ENCODE measurements around the gene ECM1.
A peak's percentile ranks its signal among the peaks of the same experiment; 100 is the strongest.

Gene ECM1

DNA sequence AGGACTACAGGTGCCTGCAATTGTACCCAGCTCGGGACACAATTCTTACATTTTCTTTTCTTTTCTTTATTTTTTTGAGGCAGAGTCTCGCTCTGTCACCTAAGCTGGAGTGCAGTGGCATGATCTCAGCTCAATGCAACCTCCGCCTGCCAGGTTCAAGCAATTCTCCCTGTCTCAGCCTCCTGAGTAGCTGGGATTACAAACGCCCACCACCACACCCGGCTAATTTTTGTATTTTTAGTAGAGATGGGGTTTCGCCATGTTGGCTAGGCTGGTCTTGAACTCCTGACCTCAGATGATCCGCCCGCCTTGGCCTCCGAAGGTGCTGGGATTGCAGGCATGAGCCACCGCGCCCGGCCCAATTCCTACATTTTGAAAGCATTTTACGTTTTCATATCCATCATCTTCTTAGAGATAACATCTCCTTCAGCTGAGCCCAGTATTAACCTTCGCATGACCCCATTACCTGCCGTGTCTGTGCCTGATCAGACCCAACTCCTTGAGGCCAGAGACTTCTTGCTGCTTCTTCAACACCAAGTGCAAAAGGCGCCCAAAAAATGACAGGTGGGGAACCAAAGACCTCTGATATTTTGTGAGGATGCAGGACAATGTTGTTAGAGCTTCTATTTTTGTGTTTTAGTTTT lies 38.5 kb downstream of the ECM1 start:
- no peak for DNase-seq

DNA sequence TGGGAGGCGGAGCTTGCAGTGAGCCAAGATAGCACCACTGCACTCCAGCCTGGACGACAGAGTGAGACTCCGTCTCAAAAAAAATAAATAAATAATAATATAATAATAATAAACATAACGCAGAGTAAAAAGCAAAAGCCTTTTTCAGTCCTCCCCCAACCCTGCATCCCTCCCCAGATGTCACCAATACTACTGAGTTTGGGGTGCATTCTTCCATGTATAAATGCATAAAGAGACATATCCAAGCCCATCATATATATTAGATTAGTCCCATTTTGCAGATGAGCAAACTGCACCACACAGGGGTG lies 40.4 kb downstream of the ECM1 start:
- DNase-seq: no peak

DNA sequence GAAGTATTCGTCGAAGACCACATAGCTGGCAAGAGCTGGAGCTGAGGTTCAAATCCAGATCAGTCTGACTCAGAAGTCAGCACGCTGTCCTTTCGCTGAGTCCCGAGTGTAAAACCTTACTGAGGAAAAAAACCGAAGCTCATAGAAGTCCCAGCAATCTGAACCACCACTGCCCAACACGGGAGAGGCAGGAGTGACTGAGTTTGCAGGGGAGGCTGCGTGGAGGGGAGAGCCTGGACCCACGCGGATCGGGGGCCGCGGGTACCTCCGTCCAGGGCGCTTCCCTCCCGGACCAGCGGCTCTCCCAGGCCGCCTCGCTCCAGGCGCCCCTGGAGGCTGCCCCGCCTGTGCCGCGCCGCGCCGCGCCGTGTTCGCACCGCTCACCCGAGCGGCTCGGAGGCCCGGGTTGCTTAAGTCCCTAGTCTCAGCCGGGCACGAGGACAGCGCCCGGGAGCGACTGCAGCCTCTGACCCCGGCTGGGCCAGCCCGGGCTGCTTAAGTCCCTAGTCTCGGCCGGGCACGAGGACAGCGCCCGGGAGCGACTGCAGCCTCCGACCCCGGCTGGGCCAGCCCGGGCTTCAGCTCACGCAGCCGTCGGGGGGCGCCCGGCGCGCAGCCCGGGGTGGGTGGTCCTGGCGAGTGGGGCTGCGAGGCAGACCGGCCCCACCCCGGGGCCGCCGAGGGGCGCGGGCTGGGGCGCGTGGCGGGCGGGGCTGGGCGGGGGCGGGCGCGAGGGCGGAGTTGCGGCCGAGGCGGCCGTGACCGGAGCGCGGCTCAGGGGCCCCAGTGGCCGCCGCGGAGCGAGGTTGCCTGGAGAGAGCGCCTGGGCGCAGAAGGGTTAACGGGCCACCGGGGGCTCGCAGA lies 41.0 kb downstream of the ECM1 start, which contains the start of gene ADAMTSL4:
Gene ADAMTSL4 (plus strand): TSS at position 777 of the 864 bp plus-strand sequence. CDS start 2,881 bp downstream, outside the sequence.
- DNase-seq: peak; percentile 51

DNA sequence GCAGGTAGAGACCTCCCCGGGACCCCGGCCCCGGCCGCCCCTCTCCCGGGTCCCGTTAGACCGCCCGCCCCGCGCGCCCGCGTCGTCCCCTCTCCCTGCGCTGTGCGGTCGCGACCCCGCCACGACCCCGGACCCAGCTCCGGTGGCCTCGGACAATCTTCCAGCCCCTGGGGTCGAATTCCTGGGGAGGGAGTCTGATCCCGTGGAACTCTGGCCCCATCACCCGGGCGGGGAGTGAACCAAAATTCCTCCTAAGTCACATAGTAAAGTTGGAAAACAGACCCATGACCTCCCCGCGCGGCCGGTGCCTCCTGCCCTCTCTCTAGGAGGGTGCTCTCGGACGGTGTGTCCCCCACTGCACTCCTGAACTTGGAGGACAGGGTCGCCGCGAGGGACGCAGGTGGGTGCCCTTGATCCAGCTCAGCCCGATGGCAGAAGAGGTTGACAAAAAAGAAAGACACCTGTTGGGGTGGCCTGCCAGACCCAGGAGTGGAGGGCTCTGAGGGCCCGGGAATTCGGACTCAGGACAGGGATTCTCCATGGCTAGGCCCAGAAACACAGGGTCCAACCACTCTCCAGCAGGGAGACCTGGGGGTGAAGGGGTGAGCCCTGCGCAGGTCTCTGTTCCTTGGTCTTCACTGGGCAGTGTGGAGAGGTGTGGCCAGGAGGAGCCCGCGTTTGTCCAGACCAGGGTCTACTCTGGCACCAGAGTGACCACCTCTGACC lies 41.8 kb downstream of the ECM1 start:
- DNase-seq: no peak

DNA sequence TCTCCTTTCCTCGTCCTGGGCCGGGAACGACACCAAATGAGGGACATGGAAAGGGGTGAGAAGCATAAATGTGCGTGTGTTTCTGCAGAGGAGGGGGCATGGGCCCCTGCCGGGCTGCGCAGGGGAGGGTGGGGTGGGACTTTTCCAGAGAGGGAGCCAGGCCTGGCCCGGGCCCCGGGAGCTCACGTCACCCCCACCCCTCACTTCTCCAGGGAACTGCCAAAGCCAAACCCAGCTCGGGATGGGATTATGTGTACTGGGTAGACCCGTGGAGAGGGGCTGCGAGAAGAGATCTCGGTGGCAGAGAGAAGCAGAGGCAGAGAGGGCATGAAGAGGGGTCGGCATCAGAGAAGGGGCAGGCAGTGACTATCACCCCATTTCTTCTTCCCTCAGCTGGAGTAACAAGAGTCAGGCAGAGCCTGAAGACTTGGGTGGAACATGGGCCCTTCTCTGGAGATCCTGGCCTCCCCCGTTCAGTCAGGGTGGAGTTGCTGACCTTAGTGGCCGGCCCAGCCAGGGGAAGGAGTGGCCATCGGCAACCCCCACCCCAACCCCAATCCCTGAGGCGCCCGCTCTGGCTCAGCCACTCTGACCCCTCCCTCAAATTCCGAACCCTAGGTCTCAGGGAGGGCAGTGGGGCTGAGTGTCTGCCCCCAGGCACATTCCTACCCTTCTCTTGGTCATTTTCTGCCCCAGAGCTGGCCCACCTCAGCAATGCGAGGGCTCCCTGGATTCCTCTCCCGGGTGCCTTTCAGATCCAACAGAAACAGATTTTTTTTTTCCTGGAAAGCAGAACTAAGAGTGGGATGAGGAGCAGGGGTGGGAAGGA lies 42.5 kb downstream of the ECM1 start:
- no peak for DNase-seq

DNA sequence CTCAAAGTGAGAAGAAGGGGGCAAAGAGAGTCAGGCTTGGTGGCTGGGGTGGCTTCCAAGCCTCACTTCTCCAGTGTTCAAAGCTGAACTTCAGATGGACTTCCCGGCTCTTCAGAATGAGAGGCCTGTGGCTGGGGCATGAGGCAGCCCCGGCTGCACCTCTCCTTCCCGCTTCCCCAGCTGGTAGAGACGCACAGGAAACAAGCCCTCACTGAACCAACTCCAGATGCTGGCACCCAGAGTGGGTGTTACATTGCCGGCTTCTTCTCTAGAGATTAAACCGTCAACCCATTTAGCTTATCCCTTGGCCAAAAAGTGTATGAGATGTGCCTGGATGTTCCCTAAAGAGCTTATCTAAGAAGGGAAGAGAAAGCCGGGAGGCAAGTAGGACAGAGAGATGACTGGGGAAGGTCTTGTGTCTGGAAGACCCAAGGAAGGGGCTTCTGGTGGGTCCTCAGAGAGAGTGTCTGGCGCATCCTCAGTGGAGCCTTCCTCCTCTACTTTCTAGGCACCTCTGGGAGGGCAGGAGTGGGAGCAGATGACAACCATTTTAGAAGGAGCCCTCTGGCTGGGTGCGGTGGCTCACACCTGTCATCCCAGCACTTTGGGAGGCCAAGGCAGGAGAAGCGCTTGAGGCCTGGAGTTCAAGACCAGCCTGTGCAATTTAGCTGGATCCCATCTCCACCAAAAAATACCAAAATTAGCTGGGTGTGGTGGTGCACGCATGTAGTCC lies 43.3 kb downstream of the ECM1 start:
- DNase-seq: no peak

DNA sequence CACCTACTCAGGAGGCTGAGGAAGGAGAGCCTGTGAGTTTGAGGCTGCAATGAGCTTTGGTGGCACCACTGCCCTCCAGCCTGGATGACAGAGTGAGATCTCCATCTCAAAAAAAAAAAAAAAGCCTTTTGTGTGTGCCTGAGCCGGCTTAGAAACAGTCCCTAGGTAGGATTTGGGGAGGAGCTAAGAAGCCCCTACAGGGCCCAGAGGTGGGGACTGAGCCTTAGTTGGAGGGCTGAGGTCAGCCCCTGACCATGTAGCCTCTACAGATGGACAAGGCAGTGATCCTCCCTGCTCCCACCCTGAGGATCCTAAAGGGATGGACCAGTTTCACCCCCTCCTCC lies 43.8 kb downstream of the ECM1 start:
- DNase-seq: no peak

DNA sequence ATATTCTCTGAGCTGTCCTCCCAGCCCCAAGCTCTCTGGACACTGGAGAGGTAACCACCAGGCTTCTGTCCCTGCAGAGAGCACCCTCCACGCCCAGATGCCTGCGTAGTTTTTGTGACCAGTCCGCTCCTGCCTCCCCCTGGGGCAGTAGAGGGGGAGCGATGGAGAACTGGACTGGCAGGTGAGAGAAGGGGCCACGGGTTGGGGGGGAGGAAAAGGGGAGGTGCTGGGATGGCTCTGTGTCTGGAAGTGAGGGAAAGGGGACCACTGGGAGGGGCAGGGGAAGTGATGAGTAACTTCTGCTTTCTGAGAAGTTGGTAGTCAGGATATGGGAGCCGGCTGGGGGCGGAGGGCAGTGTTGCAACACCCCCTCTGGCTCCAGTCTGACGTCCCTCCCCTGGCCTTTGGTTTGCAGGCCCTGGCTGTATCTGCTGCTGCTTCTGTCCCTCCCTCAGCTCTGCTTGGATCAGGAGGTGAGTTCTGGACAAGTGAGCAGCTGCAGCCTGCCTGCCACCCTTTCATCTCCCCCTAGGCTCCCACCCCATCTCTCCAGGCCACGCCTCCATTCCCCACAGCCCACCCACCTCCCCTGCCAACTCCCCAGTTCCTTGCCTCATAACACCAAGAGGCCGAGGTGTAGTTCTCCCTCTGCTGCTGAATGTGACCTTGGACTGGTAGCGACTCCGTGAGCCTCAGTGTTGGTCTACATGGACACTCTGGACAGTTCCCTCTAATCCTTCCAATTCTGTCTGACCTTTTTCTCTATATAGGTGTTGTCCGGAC lies 44.4 kb downstream of the ECM1 start:
- no peak for DNase-seq

DNA sequence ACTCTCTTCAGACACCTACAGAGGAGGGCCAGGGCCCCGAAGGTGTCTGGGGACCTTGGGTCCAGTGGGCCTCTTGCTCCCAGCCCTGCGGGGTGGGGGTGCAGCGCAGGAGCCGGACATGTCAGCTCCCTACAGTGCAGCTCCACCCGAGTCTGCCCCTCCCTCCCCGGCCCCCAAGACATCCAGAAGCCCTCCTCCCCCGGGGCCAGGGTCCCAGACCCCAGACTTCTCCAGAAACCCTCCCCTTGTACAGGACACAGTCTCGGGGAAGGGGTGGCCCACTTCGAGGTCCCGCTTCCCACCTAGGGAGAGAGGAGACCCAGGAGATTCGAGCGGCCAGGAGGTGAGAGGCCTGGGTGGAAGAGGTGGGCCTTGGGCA lies 45.0 kb downstream of the ECM1 start:
- no peak for DNase-seq

DNA sequence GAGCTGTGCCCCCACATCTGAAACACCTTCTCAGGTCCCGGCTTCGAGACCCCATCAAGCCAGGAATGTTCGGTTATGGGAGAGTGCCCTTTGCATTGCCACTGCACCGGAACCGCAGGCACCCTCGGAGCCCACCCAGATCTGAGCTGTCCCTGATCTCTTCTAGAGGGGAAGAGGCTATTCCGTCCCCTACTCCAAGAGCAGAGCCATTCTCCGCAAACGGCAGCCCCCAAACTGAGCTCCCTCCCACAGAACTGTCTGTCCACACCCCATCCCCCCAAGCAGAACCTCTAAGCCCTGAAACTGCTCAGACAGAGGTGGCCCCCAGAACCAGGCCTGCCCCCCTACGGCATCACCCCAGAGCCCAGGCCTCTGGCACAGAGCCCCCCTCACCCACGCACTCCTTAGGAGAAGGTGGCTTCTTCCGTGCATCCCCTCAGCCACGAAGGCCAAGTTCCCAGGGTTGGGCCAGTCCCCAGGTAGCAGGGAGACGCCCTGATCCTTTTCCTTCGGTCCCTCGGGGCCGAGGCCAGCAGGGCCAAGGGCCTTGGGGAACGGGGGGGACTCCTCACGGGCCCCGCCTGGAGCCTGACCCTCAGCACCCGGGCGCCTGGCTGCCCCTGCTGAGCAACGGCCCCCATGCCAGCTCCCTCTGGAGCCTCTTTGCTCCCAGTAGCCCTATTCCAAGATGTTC lies 45.6 kb downstream of the ECM1 start:
- no peak for DNase-seq

DNA sequence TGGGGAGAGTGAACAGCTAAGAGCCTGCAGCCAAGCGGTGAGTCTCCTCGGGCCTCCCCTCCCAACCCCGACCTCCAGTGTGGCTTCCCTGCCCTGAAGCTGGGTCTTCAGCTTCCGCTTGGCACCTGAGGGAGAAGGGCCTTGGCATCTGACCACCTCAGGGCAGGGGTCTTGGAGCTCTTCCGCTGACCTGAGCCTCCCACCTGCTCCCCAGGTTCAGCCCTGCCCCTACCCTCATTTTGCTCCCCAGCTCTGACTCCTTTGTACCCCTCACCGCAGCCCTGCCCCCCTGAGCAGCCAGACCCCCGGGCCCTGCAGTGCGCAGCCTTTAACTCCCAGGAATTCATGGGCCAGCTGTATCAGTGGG lies 46.2 kb downstream of the ECM1 start:
- no peak for DNase-seq

DNA sequence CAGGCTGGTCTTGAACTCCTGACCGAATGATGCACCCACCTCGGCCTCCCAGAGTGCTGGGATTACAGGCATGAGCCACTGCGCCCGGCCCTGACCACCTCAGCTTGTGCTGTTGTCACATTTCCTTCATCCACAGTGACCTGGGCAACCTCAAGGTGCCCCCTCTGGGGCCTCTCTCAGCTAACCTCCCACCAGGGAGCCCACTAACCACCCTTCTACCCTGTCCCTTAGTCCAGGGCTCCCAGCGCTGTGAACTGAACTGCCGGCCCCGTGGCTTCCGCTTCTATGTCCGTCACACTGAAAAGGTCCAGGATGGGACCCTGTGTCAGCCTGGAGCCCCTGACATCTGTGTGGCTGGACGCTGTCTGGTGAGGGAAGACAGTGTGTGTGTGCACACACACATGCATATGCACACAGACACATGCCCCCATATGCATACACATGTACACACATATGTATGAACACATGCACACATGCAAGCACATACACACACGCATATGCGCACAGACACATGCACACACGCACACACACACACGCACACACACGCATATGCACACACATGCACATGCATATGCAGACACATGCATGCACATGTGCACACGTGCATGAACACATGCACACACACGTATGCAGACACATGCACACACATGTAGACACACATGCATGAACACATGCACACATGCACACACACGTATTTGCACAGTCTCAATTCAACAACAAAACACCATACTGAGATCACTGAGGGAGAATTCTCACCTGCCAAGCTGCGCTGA lies 47.5 kb downstream of the ECM1 start:
- DNase-seq: no peak

DNA sequence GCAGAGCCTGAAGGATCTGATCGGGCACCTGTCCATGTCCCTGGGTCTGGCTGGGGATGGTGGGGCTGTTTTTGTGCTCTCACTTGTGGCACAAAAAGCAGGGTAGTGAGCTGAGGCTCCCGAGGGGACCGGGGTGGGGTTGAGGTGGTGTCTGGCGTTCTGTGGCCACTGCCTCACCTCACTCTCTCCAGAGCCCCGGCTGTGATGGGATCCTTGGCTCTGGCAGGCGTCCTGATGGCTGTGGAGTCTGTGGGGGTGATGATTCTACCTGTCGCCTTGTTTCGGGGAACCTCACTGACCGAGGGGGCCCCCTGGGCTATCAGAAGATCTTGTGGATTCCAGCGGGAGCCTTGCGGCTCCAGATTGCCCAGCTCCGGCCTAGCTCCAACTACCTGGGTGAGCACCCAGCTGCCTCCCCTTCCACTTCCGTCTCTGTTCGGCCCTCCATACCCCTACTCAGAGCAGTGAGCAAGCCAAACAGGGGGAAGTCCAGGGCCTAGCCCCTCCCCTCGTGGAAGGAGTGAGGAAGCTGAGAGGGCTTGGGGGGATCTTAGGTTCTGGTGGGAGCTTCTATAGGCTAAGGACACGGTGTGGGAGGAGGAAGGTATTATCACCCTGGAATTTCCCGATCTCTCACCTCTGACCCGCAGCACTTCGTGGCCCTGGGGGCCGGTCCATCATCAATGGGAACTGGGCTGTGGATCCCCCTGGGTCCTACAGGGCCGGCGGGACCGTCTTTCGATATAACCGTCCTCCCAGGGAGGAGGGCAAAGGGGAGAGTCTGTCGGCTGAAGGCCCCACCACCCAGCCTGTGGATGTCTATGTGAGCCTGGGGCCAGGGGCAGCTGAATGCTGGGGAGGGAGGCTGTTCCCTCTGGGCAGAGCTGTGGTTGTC lies 48.3 kb downstream of the ECM1 start:
- DNase-seq: no peak

DNA sequence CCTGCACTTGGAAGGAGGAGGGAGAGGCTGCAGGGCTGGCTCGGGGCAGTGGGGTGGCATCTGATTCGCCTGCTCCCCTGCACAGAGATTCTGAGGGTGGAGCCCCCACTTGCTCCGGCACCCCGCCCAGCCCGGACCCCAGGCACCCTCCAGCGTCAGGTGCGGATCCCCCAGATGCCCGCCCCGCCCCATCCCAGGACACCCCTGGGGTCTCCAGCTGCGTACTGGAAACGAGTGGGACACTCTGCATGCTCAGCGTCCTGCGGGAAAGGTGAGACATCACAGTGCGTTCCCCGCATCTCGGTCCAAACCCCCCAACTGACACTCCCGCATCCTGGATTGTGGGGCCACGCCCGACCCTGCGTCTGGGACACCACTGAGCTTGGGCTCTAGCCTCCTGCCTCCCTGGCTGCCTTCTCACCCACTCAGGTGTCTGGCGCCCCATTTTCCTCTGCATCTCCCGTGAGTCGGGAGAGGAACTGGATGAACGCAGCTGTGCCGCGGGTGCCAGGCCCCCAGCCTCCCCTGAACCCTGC lies 49.2 kb downstream of the ECM1 start:
- DNase-seq: no peak

DNA sequence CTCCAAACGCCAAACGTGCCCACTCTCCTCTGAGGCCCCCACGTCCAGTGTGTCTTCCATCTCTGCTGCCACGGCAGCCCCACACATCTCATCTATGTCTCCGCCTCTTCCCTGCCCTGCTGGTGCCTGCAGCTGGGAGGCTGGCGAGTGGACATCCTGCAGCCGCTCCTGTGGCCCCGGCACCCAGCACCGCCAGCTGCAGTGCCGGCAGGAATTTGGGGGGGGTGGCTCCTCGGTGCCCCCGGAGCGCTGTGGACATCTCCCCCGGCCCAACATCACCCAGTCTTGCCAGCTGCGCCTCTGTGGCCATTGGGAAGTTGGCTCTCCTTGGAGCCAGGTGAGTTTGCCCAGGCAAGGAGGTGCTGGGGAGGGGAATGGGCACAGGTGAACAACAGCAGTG lies 49.9 kb downstream of the ECM1 start:
- DNase-seq: no peak

DNA sequence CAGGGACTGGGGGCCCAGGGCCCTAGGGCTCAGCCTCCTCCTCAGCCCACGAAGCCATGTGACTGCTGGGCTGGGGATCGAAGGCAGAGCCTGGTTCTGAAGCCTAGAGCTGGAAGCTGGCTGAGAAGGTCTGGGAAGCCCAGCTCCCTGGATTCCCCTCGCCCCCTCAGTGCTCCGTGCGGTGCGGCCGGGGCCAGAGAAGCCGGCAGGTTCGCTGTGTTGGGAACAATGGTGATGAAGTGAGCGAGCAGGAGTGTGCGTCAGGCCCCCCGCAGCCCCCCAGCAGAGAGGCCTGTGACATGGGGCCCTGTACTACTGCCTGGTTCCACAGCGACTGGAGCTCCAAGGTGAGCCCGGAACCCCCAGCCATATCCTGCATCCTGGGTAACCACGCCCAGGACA lies 50.4 kb downstream of the ECM1 start:
- no peak for DNase-seq

DNA sequence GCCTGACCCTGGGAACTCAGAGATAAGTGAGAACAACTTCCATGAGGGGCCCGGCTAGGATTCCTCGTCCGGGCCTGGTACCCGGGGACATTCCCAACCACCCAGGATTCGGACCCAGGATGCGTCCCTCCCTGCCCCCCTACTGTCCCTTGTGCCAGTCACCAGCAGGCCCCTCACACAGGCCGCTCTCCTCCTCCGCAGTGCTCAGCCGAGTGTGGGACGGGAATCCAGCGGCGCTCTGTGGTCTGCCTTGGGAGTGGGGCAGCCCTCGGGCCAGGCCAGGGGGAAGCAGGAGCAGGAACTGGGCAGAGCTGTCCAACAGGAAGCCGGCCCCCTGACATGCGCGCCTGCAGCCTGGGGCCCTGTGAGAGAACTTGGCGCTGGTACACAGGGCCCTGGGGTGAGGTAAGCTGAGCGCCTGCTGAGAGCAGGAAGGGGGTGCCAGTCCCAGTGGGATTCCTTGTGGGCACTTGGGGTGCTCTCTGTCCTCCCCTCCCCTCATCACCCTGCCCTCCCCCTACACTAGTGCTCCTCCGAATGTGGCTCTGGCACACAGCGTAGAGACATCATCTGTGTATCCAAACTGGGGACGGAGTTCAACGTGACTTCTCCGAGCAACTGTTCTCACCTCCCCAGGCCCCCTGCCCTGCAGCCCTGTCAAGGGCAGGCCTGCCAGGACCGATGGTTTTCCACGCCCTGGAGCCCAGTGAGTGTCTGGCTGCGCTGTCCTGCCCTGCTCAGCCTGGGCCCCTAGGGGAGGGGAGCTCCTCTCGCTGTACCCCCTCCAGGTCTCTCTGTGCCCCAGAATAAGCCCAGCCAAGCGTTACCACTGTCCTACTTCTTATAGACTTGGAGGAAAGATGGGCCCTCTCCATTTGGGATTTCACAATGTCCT lies 51.1 kb downstream of the ECM1 start:
- no peak for DNase-seq

DNA sequence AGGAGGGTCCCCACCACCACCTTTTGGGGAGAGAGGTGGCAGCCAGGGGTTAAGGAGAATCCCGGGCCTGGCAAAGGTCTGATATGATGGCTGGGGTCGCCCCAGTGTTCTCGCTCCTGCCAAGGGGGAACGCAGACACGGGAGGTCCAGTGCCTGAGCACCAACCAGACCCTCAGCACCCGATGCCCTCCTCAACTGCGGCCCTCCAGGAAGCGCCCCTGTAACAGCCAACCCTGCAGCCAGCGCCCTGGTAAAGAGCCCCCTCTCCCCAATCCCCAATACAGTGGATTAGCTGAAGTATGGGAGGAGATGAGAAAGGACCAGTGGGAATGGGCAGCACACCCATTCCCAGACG lies 51.7 kb downstream of the ECM1 start:
- no peak for DNase-seq

All from NCI-H1092 (cell line).